Measurements from ENCODE around the gene ERC1. TPM values are rescaled to one million over a fixed set of nuclear protein-coding genes. Genes with fewer than 3 reads are reported as not detected.
A peak's percentile ranks its signal among the peaks of the same experiment; 100 is the strongest.

The ERC1 gene
- total RNA-seq, 1 experiment from 2014 or later = 12.3 TPM

DNA sequence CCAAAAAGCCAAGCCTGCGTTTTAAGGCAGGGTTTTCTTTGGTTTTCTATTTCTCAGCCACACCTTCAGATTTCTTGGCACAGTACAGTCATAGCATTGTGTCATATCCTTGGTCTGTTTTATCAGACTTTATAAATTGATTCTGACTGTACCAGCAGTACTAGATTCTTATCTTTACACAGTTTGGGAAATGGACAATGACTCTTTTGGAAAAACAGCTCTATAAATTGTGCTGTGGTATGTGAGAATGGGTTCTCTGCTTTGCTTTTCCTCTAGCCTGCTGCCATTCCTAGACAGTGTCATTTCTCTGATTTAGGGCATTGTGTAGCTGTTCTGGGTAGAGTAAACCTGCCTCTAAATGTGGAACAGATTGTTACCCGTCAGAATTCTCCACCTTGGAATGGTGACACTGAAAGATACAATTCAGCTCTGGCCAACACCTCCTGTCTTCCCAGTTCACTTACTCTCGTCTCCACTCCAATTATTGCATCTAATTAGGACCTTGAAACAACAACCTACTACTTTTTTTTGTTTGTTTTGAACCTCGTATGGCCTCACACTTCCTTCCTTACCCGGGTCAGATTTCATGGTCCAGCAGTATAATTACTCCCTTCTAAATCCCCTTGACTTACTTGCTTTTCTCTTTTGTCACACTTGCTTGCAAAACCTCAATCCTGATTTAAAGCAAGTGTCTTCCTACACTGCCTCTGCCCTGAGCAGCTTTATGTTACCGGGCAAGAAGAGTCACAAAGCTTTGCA is 226.3 kb downstream of the ERC1 start:
- TSS peak; percentile 39 for BruUV-seq (replicated peaks)
- H3K27me3 ChIP-seq (ENCODE audit: low read length) = no peaks in the 10 kb centered on the region
- ATAC-seq (peak; percentile 84), DNase-seq (peak; percentile 94)
- ChIA-PET CTCF (interaction anchor here (0.6 to 1.1 kb wide), 2 partner anchors 99 to 366 kb away, joined by 3 read pairs; no protein-coding TSS in a partner anchor), POLR2A (ENCODE audit: unreplicated experiment) (interaction anchor here (0.5 kb wide), 1 partner anchor 11 kb away, joined by 3 read pairs; no protein-coding TSS in a partner anchor)
- intact Hi-C loops (cut with micrococcal nuclease) = no loop called here
- peak overlapping the region; percentile 99 for H3K27ac ChIP-seq (ENCODE audit: low read length)
- H3K36me3 ChIP-seq (ENCODE audit: low read depth, low read length) = no peaks in the 10 kb centered on the region
- no peaks in the 10 kb centered on the region for H4K20me1 ChIP-seq (ENCODE audit: low read length)
- H3F3A ChIP-seq (ENCODE audit: low read length, unreplicated experiment) = peaks cover 16% of the 10 kb centered on the region
- H3K4me1 ChIP-seq (ENCODE audit: insufficient read depth, low read length) = peaks cover 58% of the 10 kb centered on the region
- TF ChIP-seq EZH2 (IDR thresholded peaks at IDR 0.05; ENCODE audit: low read length, unreplicated experiment) (no peak), EZH2phosphoT487 (IDR thresholded peaks at IDR 0.05; ENCODE audit: borderline replicate concordance, low read length) (no peak)
- TF ChIP-seq, protein P1, sequence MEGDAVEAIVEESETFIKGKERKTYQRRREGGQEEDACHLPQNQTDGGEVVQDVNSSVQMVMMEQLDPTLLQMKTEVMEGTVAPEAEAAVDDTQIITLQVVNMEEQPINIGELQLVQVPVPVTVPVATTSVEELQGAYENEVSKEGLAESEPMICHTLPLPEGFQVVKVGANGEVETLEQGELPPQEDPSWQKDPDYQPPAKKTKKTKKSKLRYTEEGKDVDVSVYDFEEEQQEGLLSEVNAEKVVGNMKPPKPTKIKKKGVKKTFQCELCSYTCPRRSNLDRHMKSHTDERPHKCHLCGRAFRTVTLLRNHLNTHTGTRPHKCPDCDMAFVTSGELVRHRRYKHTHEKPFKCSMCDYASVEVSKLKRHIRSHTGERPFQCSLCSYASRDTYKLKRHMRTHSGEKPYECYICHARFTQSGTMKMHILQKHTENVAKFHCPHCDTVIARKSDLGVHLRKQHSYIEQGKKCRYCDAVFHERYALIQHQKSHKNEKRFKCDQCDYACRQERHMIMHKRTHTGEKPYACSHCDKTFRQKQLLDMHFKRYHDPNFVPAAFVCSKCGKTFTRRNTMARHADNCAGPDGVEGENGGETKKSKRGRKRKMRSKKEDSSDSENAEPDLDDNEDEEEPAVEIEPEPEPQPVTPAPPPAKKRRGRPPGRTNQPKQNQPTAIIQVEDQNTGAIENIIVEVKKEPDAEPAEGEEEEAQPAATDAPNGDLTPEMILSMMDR (conservative IDR thresholded peaks at IDR 0.05; ENCODE audit: low read depth, low read length) = no peak
- H3K9ac ChIP-seq (ENCODE audit: low read length) = peak overlapping the region; percentile 84
- no peaks in the 10 kb centered on the region for H3K79me2 ChIP-seq (ENCODE audit: low read length)
- no peaks in the 10 kb centered on the region for H3K9me3 ChIP-seq (ENCODE audit: low read length)
- 0 out of 2 replicates have a peak overlapping the region, but pooled peaks have one; percentile 27 for H2AFZ ChIP-seq (ENCODE audit: low read length)
- no peaks in the 10 kb centered on the region for H3K9me2 ChIP-seq (replicated peaks; ENCODE audit: low read length)
- peak overlapping the region; percentile 54 for H3K4me3 ChIP-seq (ENCODE audit: low read length)
- H3K4me2 ChIP-seq (ENCODE audit: low read length) = peak overlapping the region; percentile 85

DNA sequence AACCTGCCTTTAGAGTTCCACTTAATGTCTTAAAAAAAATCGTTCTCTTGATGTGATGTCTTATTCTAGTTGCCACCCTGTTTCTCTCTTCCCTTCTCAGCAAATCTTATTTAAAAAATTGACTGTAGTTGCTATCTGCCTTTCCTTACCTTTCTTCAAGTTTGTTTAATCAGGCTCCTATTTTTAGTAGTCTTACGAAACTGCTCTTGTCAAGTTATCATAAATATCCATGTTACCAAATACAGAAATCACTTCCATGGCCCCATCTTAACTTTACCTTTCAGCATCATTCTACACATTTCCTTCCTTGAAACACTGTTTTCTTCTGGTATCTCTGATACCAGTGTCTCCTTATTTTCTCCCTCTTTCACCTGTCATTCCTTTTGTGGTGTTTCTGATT is 227.3 kb downstream of the ERC1 start:
- no peaks in the 10 kb centered on the region for H3K36me3 ChIP-seq (ENCODE audit: low read depth, low read length)
- H3K9me3 ChIP-seq (ENCODE audit: low read length) = no peaks in the 10 kb centered on the region
- H3K4me3 ChIP-seq (ENCODE audit: low read length) = no peak overlapping the region
- H3K9ac ChIP-seq (ENCODE audit: low read length) = peak overlapping the region; percentile 84; the same call in 1 of the 2 replicates
- intact Hi-C loops (cut with micrococcal nuclease) = no loop called here
- DNase-seq (no peak), ATAC-seq (no peak)
- ChIA-PET CTCF (no interaction called here), POLR2A (ENCODE audit: unreplicated experiment) (no interaction called here)
- no peaks in the 10 kb centered on the region for H4K20me1 ChIP-seq (ENCODE audit: low read length)
- peak overlapping the region; percentile 85 for H3K4me2 ChIP-seq (ENCODE audit: low read length)
- no peaks in the 10 kb centered on the region for H3K9me2 ChIP-seq (replicated peaks; ENCODE audit: low read length)
- H2AFZ ChIP-seq (ENCODE audit: low read length) = no peak overlapping the region
- BruUV-seq (replicated peaks) = no TSS peak
- no peaks in the 10 kb centered on the region for H3K79me2 ChIP-seq (ENCODE audit: low read length)
- H3K27ac ChIP-seq (ENCODE audit: low read length) = peak overlapping the region; percentile 99
- H3F3A ChIP-seq (ENCODE audit: low read length, unreplicated experiment) = peaks cover 16% of the 10 kb centered on the region
- no peaks in the 10 kb centered on the region for H3K27me3 ChIP-seq (ENCODE audit: low read length)
- peaks cover 63% of the 10 kb centered on the region for H3K4me1 ChIP-seq (ENCODE audit: insufficient read depth, low read length)
- TF ChIP-seq EZH2phosphoT487 (IDR thresholded peaks at IDR 0.05; ENCODE audit: borderline replicate concordance, low read length) (no peak), EZH2 (IDR thresholded peaks at IDR 0.05; ENCODE audit: low read length, unreplicated experiment) (no peak)
- TF ChIP-seq, protein P1 (conservative IDR thresholded peaks at IDR 0.05; ENCODE audit: low read depth, low read length) = no peak
